ENCODE results near the gene KRTAP9-3.
"Not testable (repeated sequence)": the region's sequence is repeated elsewhere in the genome, so short reads cannot be mapped to it uniquely, and the experiment has no call there.

KRTAP9-3 gene

DNA sequence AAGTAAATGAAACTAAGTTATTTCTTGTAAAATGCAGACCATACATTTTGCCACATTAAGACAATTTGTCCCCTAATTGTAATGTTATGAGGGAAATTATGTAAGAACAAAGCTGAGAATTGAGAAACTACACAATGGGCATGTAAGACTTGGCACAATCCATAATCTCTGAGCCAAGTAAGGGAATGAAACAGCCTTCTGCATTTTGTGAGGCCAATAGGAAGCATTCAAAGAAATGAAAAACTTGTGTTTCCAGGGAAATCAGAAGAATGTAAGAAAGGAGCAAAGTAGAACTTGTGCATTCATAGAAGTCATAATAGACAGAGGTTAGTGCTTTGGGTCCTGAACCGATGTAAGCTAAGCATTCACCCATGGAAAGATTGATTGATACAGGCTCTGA lies 19.0 kb downstream of the KRTAP9-3 start:
- DNase-seq (ENCODE audit: low spot score), result no peak

DNA sequence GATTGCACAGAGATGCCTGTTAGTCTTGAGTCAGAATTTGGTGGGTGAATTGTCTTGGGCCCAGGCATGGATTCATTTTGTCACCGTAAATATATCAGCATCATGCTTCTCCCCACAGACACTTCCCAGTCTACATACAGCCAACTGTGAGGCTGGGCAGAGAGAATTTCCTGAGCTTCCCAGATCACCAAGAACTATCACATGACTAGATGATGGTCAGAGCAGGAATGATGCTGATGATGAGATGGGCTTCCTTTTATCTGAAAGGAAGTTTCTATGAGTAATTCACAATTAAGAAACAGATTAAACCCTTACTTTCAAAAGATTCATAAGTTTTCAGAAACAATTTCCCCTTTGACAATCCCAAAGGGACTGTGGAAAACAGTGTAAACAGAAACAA lies 22.6 kb downstream of the KRTAP9-3 start:
- no peak for DNase-seq (ENCODE audit: low spot score)

GRCh38 chr17:41255381-41256290 lies 23.4 kb downstream of the KRTAP9-3 start, which contains the start of gene KRTAP9-9:
Gene KRTAP9-9, plus strand, starts transcription at chr17:41255384.
- not testable (repeated sequence) for DNase-seq (ENCODE audit: low spot score)

- DNase-seq (ENCODE audit: low spot score), result no peak
Measured at GRCh38 chr17:41256291-41256685, 24.0 kb downstream of the KRTAP9-3 start.

DNA sequence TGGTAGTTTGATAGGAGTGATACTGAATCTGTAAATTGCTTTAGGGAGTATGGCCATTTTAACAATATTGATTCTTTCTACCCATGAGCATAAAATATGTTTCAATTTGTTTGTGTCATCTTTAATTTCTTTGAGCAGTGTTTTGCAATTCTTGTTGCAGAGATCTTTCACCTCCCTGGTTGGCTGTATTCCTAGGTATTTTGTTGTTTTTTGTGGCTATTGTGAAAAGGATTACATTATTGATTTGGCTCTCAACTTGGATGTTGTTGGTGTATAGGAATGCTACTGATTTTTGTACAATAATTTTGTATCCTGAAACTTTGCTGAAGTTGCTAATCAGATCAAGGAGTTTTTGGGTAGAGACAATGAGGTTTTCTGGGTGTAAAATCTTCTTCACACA lies 26.2 kb downstream of the KRTAP9-3 start:
- DNase-seq (ENCODE audit: low spot score), result no peak

DNA sequence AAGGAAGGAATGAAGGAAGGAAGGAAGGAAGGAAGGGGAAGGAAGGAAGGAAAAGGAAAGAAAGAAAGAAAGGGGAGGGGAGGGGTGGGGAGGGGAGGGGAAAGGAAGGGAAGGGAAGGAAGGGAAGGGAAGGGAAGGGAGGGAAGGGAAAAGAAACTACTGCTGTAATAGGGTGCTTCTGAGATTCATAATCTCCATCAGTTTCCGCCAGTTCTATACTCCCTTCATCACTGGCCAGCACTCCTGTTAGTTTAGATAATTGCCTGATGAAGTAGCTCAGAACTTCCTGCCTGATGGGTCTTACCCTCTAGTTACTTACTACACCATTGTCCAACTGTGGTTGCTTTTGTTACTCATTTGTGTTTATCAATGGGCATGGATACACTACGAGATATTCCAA lies 31.0 kb downstream of the KRTAP9-3 start:
- DNase-seq (ENCODE audit: low spot score), result no peak

DNA sequence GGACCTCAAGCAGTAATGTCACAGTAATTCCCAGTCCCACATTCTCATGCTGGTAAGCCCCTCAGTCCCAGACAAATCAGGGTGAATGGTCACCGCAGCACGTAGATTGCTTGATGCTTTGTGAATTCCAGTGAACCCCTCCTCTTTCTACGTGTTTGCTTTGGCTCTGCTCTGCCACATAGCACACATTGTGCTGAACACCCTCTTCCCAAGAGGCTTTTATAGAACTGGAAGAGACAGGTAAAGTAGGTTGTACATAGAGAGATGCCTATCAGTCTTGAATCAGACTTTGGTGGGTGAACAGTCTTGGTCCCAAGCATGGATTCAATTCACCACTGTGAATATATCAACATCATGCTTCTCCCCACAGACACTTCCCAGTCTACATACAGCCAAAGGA lies 32.4 kb downstream of the KRTAP9-3 start:
- DNase-seq (ENCODE audit: low spot score), result no peak

GRCh38 chr17:41265078-41265477 lies 32.8 kb downstream of the KRTAP9-3 start, which contains the start of gene KRTAP9-6:
Gene KRTAP9-6, plus strand, starts transcription at chr17:41265378. Its CDS starts 0 bp downstream, at chr17:41265378.
- no peak for DNase-seq (ENCODE audit: low spot score)

- no peak for DNase-seq (ENCODE audit: low spot score)
Measured at GRCh38 chr17:41267711-41268110, 35.5 kb downstream of the KRTAP9-3 start.

- not testable (repeated sequence) for DNase-seq (ENCODE audit: low spot score)
Measured at GRCh38 chr17:41271323-41271722, 39.1 kb downstream of the KRTAP9-3 start.

GRCh38 chr17:41271858-41272257 lies 39.6 kb downstream of the KRTAP9-3 start:
- no peak for DNase-seq (ENCODE audit: low spot score)

DNA sequence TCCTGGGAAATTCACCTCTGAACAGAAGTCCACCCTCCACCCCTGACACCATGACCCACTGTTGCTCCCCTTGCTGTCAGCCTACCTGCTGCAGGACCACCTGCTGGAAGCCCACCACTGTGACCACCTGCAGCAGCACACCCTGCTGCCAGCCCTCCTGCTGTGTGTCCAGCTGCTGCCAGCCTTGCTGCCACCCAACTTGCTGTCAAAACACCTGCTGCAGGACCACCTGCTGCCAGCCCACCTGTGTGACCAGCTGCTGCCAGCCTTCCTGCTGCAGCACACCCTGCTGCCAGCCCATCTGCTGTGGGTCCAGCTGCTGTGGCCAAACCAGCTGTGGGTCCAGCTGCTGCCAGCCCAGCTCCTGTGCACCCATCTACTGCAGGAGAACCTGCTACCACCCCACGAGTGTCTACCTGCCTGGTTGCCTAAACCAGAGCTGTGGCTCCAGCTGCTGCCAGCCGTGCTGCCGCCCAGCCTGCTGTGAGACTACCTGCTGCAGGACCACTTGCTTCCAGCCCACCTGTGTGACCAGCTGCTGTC lies 43.5 kb downstream of the KRTAP9-3 start, which contains the start of gene KRTAP9-7:
KRTAP9-7 (plus strand) TSS at position 51 of the 543 bp plus-strand sequence; CDS start at position 51, 0 bp downstream.
- not testable (repeated sequence) for DNase-seq (ENCODE audit: low spot score)

DNA sequence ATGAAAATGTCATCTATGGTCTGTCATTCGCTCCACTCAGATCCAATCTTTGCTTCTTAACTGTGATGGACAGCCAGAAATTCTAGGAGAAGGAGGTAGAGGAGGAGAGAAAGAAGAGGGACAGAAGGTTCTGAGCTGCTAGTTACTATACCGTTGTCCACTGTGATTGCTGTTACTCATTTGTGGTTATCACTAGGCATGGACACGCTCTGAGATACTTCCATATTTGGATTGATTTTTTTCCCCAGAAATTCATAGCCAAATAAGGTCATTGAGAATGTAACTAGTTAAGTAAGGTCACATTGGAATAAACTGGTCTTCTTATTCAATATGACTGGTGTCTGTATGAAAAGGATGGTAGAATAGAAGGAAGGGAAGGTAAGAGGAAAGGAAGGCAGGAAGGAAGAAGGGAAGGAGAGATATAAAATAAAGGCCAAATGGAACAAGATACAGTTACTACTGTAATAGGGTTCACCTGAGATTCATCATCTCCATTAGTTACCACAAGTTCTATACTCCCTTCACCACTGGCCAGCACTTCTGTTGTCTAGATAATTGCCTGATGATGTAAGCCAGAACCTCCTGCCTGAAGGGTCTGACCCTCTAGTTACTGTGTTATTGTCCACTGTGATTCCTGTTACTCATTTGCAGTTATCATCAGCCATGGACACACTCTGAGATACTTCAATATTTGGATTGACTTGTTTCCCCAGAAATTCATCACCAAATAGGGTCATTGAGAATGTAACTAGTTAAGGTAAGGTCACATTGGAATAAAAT lies 46.1 kb downstream of the KRTAP9-3 start:
- no peak for DNase-seq (ENCODE audit: low spot score)
